ENCODE data around the gene DAPK2.

The DAPK2 gene

DNA sequence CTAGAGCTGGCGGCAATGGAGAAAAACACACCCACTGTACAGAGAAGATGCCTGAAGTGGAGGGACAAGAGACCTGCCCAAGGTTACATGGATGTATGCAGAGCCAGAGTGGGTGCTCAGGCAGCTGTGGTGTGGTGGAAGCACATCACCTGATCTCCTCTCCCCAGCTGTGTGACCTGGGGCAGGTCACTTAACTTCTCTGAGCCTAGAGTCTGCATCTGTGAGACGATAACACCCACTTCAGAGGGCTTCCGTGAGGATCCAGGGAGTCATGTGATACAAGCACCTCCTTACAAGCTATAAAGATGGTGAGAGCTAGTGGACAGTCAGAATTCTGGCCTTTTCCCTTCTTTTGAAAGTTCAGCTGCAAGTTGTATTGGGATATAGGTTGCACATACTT is 157.5 kb downstream of the DAPK2 start:
- Histone ChIP-seq H4K12ac (ENCODE audit: low read depth, low read length) (no peak overlapping the region), H4K91ac (ENCODE audit: low read depth, low read length) (no peak overlapping the region), H3K14ac (ENCODE audit: low read length) (no peak overlapping the region), H3K4me2 (ENCODE audit: low read length) (no peak overlapping the region), H3K18ac (ENCODE audit: low read length) (no peak overlapping the region), H2BK5ac (ENCODE audit: low read depth, low read length, poor library complexity) (no peak overlapping the region), H3K9me3 (ENCODE audit: insufficient read depth, low read depth, low read length) (no peaks in the 10 kb centered on the region), H4K8ac (ENCODE audit: low read depth, low read length) (no peak overlapping the region), H3K23ac (ENCODE audit: low read length) (no peak overlapping the region), H2BK12ac (ENCODE audit: low read length) (peak overlapping the region; percentile 33), H2BK120ac (ENCODE audit: insufficient read depth, low read length, poor library complexity) (no peak overlapping the region), H3K36me3 (ENCODE audit: control insufficient read depth in 1 of 2, insufficient read depth in 2 of 2, low read length in 2 of 2) (no peaks in the 10 kb centered on the region), H2AFZ (ENCODE audit: insufficient read depth, low read length, poor library complexity) (no peak overlapping the region), H3K9ac (ENCODE audit: low read length) (no peak overlapping the region), H2AK5ac (ENCODE audit: low read length) (no peak overlapping the region), H3K4ac (ENCODE audit: low read depth, low read length) (no peak overlapping the region), H3K79me2 (ENCODE audit: control insufficient read depth, insufficient read depth, low read length, poor library complexity) (no peaks in the 10 kb centered on the region), H3K4me1 (ENCODE audit: control insufficient read depth in 1 of 2, insufficient read depth in 2 of 2, low read length in 2 of 2) (peaks cover 16 to 19% of the 10 kb centered on the region in 2 experiments), H3K4me3 (ENCODE audit: low read depth, low read length) (no peak overlapping the region), H3K79me1 (ENCODE audit: low read length) (no peaks in the 10 kb centered on the region), H3K27ac (ENCODE audit: low read depth, low read length) (no peak overlapping the region), H3K27me3 (ENCODE audit: insufficient read depth, low read length) (no peaks in the 10 kb centered on the region)
- no peak for DNase-seq
- WGBS (ENCODE audit: extremely low coverage, insufficient coverage, insufficient read length): no CpG with 5 or more reads among the region's 3 CpGs

DNA sequence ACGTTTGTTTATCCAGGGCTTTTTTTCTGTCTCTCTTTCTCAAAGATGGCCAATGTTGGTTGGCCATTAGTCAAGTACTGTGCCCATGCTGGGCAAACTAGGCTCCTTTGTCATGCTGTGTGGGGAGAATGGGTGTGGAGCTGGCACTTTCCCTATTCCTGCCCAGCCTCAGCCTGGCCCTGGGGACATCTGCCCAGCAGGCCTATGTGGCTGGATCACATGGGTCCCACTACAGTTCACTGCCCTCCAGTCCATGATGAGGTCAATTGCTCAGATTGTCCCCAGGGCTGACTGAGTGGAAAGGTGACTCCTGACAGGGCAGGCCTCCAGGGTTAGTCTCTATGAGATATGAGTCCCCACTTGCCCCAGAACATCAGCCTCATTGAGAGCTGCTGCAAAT is 158.1 kb downstream of the DAPK2 start:
- H3K4ac ChIP-seq (ENCODE audit: low read depth, low read length): no peak overlapping the region
- no peak overlapping the region for H2BK5ac ChIP-seq (ENCODE audit: low read depth, low read length, poor library complexity)
- H3K4me1 ChIP-seq (ENCODE audit: control insufficient read depth in 1 of 2, insufficient read depth in 2 of 2, low read length in 2 of 2): peaks cover 16 to 19% of the 10 kb centered on the region in 2 experiments
- no peak for DNase-seq
- H3K79me1 ChIP-seq (ENCODE audit: low read length): no peaks in the 10 kb centered on the region
- H3K9ac ChIP-seq (ENCODE audit: low read length): no peak overlapping the region
- no peak overlapping the region for H4K8ac ChIP-seq (ENCODE audit: low read depth, low read length)
- H4K91ac ChIP-seq (ENCODE audit: low read depth, low read length): no peak overlapping the region
- H3K14ac ChIP-seq (ENCODE audit: low read length): no peak overlapping the region
- H2AK5ac ChIP-seq (ENCODE audit: low read length): no peak overlapping the region
- H3K18ac ChIP-seq (ENCODE audit: low read length): no peak overlapping the region
- no peak overlapping the region for H2BK12ac ChIP-seq (ENCODE audit: low read length)
- no peak overlapping the region for H2BK120ac ChIP-seq (ENCODE audit: insufficient read depth, low read length, poor library complexity)
- H4K12ac ChIP-seq (ENCODE audit: low read depth, low read length): no peak overlapping the region
- no peak overlapping the region for H3K27ac ChIP-seq (ENCODE audit: low read depth, low read length)
- no peaks in the 10 kb centered on the region for H3K9me3 ChIP-seq (ENCODE audit: insufficient read depth, low read depth, low read length)
- H3K4me3 ChIP-seq (ENCODE audit: low read depth, low read length): no peak overlapping the region
- H3K23ac ChIP-seq (ENCODE audit: low read length): no peak overlapping the region
- no peak overlapping the region for H2AFZ ChIP-seq (ENCODE audit: insufficient read depth, low read length, poor library complexity)
- no CpG with 5 or more reads among the region's 1 CpG for WGBS (ENCODE audit: extremely low coverage, insufficient coverage, insufficient read length)
- H3K36me3 ChIP-seq (ENCODE audit: control insufficient read depth in 1 of 2, insufficient read depth in 2 of 2, low read length in 2 of 2): no peaks in the 10 kb centered on the region
- H3K27me3 ChIP-seq (ENCODE audit: insufficient read depth, low read length): no peaks in the 10 kb centered on the region
- no peaks in the 10 kb centered on the region for H3K79me2 ChIP-seq (ENCODE audit: control insufficient read depth, insufficient read depth, low read length, poor library complexity)
- H3K4me2 ChIP-seq (ENCODE audit: low read length): no peak overlapping the region

DNA sequence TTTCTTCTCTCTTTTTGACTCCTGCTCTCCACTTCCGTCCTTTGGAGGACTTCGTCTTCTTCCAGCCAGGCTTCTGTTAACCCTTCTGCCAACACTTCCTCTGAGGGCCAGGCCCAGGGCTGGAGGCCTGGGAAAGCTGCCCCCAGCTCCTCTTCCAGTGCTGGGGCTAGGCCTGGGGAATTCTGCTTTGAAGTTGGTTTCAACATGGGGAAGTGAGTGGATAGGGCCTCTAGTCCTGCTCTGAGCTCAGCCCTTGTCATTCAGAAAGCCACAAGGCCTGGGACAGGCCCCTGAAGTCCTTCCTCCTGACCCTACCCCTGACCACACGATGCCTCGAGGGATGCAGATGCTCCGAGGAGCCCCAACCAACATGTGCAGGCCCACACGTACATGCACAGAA is 158.7 kb downstream of the DAPK2 start:
- H3K9me3 ChIP-seq (ENCODE audit: insufficient read depth, low read depth, low read length): no peaks in the 10 kb centered on the region
- no peak overlapping the region for H3K9ac ChIP-seq (ENCODE audit: low read length)
- no peak overlapping the region for H4K8ac ChIP-seq (ENCODE audit: low read depth, low read length)
- no peak for DNase-seq
- H2BK5ac ChIP-seq (ENCODE audit: low read depth, low read length, poor library complexity): no peak overlapping the region
- H3K23ac ChIP-seq (ENCODE audit: low read length): no peak overlapping the region
- no peak overlapping the region for H3K27ac ChIP-seq (ENCODE audit: low read depth, low read length)
- H2BK12ac ChIP-seq (ENCODE audit: low read length): peak overlapping the region; percentile 25
- H3K4ac ChIP-seq (ENCODE audit: low read depth, low read length): no peak overlapping the region
- no peak overlapping the region for H3K18ac ChIP-seq (ENCODE audit: low read length)
- no CpG with 5 or more reads among the region's 6 CpGs for WGBS (ENCODE audit: extremely low coverage, insufficient coverage, insufficient read length)
- H3K36me3 ChIP-seq (ENCODE audit: control insufficient read depth in 1 of 2, insufficient read depth in 2 of 2, low read length in 2 of 2): no peaks in the 10 kb centered on the region
- no peak overlapping the region for H3K4me2 ChIP-seq (ENCODE audit: low read length)
- H2BK120ac ChIP-seq (ENCODE audit: insufficient read depth, low read length, poor library complexity): peak overlapping the region; percentile 15
- no peaks in the 10 kb centered on the region for H3K27me3 ChIP-seq (ENCODE audit: insufficient read depth, low read length)
- no peak overlapping the region for H2AFZ ChIP-seq (ENCODE audit: insufficient read depth, low read length, poor library complexity)
- H3K79me1 ChIP-seq (ENCODE audit: low read length): no peaks in the 10 kb centered on the region
- H3K14ac ChIP-seq (ENCODE audit: low read length): no peak overlapping the region
- H3K4me1 ChIP-seq (ENCODE audit: control insufficient read depth in 1 of 2, insufficient read depth in 2 of 2, low read length in 2 of 2): peaks cover 13 to 19% of the 10 kb centered on the region in 2 experiments
- H3K4me3 ChIP-seq (ENCODE audit: low read depth, low read length): no peak overlapping the region
- H4K12ac ChIP-seq (ENCODE audit: low read depth, low read length): no peak overlapping the region
- no peak overlapping the region for H2AK5ac ChIP-seq (ENCODE audit: low read length)
- H4K91ac ChIP-seq (ENCODE audit: low read depth, low read length): peak overlapping the region; percentile 56
- no peaks in the 10 kb centered on the region for H3K79me2 ChIP-seq (ENCODE audit: control insufficient read depth, insufficient read depth, low read length, poor library complexity)

DNA sequence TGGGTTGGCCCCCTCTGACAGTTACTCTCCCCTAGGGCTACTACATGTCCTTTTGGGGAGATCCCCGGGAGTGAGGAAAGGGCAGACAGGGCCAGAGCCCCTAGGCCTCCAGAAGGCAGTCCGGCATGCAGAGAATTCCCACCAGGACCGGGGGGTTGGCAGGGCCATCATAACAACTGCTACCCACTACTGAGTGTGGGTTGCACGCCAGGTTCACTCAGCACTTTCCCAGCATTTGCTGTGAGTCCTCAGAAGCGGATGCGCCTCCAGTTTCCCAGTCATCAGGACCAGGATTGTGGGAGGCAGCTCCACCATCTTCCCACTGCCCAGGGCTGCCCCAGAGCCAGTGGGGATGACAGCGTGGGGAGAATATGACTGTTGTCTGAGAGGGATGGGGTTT is 161.3 kb downstream of the DAPK2 start:
- Histone ChIP-seq H2BK120ac (ENCODE audit: insufficient read depth, low read length, poor library complexity) (no peak overlapping the region), H3K27me3 (ENCODE audit: insufficient read depth, low read length) (no peaks in the 10 kb centered on the region), H2BK5ac (ENCODE audit: low read depth, low read length, poor library complexity) (no peak overlapping the region)

More for the DNA sequence above, 161.3 kb downstream of the DAPK2 start:
- Histone ChIP-seq H3K23ac (ENCODE audit: low read length) (no peak overlapping the region), H3K18ac (ENCODE audit: low read length) (no peak overlapping the region), H2AFZ (ENCODE audit: insufficient read depth, low read length, poor library complexity) (no peak overlapping the region), H3K79me1 (ENCODE audit: low read length) (no peaks in the 10 kb centered on the region), H3K27ac (ENCODE audit: low read depth, low read length) (no peak overlapping the region), H3K79me2 (ENCODE audit: control insufficient read depth, insufficient read depth, low read length, poor library complexity) (no peaks in the 10 kb centered on the region), H3K9me3 (ENCODE audit: insufficient read depth, low read depth, low read length) (no peaks in the 10 kb centered on the region), H3K4ac (ENCODE audit: low read depth, low read length) (no peak overlapping the region), H2BK12ac (ENCODE audit: low read length) (peak overlapping the region; percentile 25), H4K8ac (ENCODE audit: low read depth, low read length) (no peak overlapping the region), H3K4me3 (ENCODE audit: low read depth, low read length) (no peak overlapping the region), H4K91ac (ENCODE audit: low read depth, low read length) (no peak overlapping the region), H2AK5ac (ENCODE audit: low read length) (no peak overlapping the region), H3K36me3 (ENCODE audit: control insufficient read depth in 1 of 2, insufficient read depth in 2 of 2, low read length in 2 of 2) (no peaks in the 10 kb centered on the region), H3K4me2 (ENCODE audit: low read length) (no peak overlapping the region), H3K4me1 (ENCODE audit: control insufficient read depth in 1 of 2, insufficient read depth in 2 of 2, low read length in 2 of 2) (peaks cover 13 to 14% of the 10 kb centered on the region in 2 experiments), H3K9ac (ENCODE audit: low read length) (no peak overlapping the region), H4K12ac (ENCODE audit: low read depth, low read length) (no peak overlapping the region), H3K14ac (ENCODE audit: low read length) (no peak overlapping the region)
- no CpG with 5 or more reads among the region's 7 CpGs for WGBS (ENCODE audit: extremely low coverage, insufficient coverage, insufficient read length)
- DNase-seq: no peak
